ENCODE data around the gene DOCK4. TPM values are rescaled to one million over a fixed set of nuclear protein-coding genes. Genes with fewer than 3 reads are reported as not detected.

The DOCK4 gene
- total and polyA plus RNA-seq, 7 donors: 1.8 to 12.7 (median 7.1) TPM

- ATAC-seq (peak in 2 of 4 donors; percentile 37 to 44), DNase-seq (no peak)
- Histone ChIP-seq H3K36me3 (ENCODE audit: insufficient read depth in 1 of 2, low read depth in 1 of 2) (no peaks in the 10 kb centered on the region), H3K9me3 (no peaks in the 10 kb centered on the region), H3K4me3 (no peak overlapping the region), H3K27me3 (ENCODE audit: insufficient read depth in 3 of 3, low read length in 2 of 3) (no peaks in the 10 kb centered on the region), H3K4me1 (no peaks in the 10 kb centered on the region), H3K27ac (peak overlapping the region; percentile 44)
- WGBS, 3 donors: 64 to 72% (median 71%) methylated on average over 4 of the region's 4 CpGs
- no peak for TF ChIP-seq CTCF (IDR thresholded peaks at IDR 0.05)
- intact Hi-C loops (cut with DNase I): no loop called here
These were observed 13.7 kb downstream of the DOCK4 start for GRCh38 chr7:112192236-112193154.

- ATAC-seq (no peak), DNase-seq (no peak)
- Histone ChIP-seq H3K27ac (no peak overlapping the region), H3K27me3 (ENCODE audit: insufficient read depth in 3 of 3, low read length in 2 of 3) (no peaks in the 10 kb centered on the region), H3K4me1 (peaks cover 19% of the 10 kb centered on the region), H3K9me3 (no peaks in the 10 kb centered on the region), H3K36me3 (ENCODE audit: insufficient read depth in 1 of 2, low read depth in 1 of 2) (no peaks in the 10 kb centered on the region), H3K4me3 (no peak overlapping the region)
- intact Hi-C loops (cut with DNase I): no loop called here
- no peak for TF ChIP-seq CTCF (IDR thresholded peaks at IDR 0.05)
- 90 to 100% (median 94%) methylated on average over 2 of the region's 2 CpGs for WGBS, 3 donors
These were observed 16.1 kb downstream of the DOCK4 start for GRCh38 chr7:112190120-112190519.

GRCh38 chr7:112189691-112190090 lies 16.5 kb downstream of the DOCK4 start:
- no peak for ATAC-seq
- Histone ChIP-seq H3K36me3 (ENCODE audit: insufficient read depth in 1 of 2, low read depth in 1 of 2) (no peaks in the 10 kb centered on the region), H3K4me3 (no peak overlapping the region), H3K27me3 (ENCODE audit: insufficient read depth in 3 of 3, low read length in 2 of 3) (no peaks in the 10 kb centered on the region), H3K4me1 (peaks cover 24% of the 10 kb centered on the region), H3K9me3 (no peaks in the 10 kb centered on the region), H3K27ac (no peak overlapping the region)
- 94 to 99% (median 97%) methylated on average over 5 of the region's 5 CpGs for WGBS, 3 donors
- DNase-seq: no peak
- intact Hi-C loops (cut with DNase I): no loop called here
- TF ChIP-seq CTCF (IDR thresholded peaks at IDR 0.05): no peak

- Histone ChIP-seq H3K9me3 (no peaks in the 10 kb centered on the region), H3K36me3 (ENCODE audit: insufficient read depth in 1 of 2, low read depth in 1 of 2) (no peaks in the 10 kb centered on the region), H3K27me3 (ENCODE audit: insufficient read depth in 3 of 3, low read length in 2 of 3) (no peaks in the 10 kb centered on the region), H3K4me1 (peaks cover 27% of the 10 kb centered on the region), H3K4me3 (no peak overlapping the region), H3K27ac (no peak overlapping the region)
- WGBS, 3 donors: 85 to 94% (median 88%) methylated on average over 3 of the region's 3 CpGs
- DNase-seq (no peak), ATAC-seq (no peak)
- TF ChIP-seq CTCF (IDR thresholded peaks at IDR 0.05): no peak
- intact Hi-C loops (cut with DNase I): no loop called here
These were observed 17.9 kb downstream of the DOCK4 start for GRCh38 chr7:112188257-112188656.

All from psoas muscle (tissue), 8 donors.